NOMO-1 treated with DMSO at 0.1 percent for 48 hours (cell line): ENCODE measurements around the gene COG6.

Experiments used
- DNase-seq: peaks from one replicate; lab custom pipeline; 2025; ENCODE audit not compliant: unreplicated experiment; lab: John Stamatoyannopoulos, UW

COG6 gene

DNA sequence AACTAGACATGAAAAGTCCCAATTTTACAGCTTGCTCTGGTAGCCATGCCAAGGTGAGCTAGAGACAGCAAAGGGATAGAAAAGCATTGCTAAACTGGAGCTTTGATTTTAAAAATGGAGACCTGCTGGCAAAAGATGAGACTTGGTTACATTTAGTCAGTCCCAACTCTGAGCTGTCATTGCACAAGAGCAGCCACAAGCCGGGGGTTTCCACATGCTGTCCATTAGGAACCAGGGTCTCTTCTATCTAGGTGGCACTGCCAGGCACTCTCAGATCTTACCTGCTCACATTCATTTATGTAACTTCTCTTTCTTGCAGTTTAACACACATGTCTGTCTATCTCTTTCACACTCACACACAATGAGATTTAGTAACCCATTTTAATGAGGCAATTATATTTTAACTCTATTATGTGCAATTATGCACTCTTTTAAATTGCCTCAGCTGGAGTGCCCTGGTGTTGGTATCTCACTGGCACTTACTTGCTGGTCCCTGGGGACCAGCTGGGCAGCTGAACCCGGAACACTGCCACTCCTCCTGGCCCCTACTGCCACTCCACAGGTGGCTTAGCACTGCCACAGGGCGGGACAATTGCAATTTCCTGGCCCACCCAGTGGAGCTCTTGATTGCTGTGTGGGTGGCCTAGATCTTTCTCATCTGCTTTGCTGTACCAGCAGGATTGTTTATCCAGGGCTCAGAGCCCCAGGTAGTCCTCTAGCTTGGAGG is 112.5 kb downstream of the COG6 start:
- no peak for DNase-seq

DNA sequence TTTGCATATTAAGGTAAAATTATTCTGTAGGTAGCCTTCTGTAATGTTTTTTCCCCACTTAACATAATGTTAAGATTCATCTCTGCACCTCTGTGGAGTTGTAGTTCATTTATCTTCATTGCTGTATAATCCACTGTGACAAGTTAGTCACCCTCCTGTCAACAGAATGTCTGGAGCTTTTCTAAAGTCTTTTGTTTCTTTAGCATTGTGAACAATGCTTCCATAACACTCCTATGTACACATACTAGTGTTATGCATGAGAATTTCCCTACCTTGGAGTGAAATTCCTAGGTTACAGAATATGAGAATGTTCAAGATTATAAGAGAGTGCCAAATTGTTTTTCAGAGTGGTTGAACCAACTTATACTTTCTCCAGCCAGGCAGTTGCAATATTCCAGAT is 113.5 kb downstream of the COG6 start:
- no peak for DNase-seq

DNA sequence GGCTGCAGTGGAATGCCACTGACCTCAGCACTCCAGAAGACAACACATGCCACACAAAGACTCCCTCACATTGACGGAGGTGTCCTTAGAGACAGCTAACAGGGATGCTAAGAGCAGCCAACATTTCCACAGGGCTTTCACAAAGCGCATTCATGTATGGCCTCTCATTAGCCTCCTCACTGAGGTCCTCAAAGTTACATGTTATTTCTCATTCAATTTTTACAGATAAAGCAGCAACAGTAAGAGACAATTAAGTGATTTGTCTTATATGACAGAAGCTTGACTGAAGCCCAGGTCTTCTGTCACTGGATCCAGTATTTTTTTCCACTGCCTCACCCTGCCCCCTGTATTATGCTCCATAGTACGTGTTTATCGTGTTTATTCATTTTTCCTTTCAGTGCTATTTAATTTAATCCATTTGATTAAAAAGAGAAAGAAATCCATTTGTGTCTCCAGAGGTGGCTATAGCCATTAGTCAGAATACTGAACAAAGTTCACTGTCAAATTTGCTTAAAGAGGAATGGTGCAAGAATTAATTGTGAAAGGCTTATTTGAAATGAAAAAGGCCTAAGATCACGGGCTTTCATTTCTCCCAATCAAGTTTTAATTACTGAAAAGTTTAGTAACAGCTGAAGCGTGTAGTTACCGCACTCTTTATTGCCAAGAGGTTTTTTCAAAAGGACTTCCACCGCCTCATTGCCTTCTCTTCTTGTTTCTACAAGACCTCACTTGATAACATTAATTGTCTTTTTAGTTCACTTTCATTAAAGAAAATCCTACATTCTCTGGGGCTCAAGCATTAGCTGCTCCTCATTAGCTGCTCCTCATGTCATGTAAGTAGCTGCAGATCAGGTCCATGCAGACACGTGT is 115.0 kb downstream of the COG6 start:
- DNase-seq = no peak

DNA sequence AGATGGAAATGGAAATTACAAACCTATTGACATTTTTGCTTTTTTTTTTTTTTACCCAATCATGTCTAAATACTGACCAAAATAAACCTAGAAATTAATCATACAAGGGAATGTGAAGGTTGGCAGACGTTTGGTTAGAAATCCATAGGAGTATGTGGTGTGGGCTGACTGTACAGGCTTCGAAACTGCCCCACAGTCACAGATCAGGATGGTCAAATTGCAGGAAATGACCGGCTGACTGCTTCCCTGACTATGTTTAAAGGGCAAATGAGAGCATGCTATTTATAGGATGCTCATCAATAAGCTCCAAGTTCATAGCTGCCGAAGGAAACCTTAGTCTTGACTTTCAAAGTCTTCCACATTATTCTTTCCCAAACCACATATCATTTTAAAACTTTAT is 118.4 kb downstream of the COG6 start:
- no peak for DNase-seq

DNA sequence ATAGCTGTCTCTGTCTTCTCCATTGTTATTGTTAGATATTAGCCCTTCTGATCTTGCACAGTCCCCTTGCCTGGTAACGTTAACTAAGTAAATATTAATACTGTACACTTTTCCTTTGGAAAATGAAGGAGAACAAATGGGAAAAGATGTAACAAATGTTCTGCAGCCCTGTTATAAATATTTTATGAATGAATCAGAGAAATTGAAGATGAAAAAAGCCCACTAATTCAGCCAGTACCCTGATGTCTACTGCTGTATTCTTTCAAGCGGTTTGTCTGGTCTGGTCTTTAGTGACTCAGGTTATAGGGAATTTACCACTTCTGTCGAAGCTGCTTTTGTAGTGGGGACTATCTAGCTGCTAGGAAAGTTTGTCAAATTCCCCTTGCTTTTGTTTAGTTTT is 121.0 kb downstream of the COG6 start:
- no peak for DNase-seq

DNA sequence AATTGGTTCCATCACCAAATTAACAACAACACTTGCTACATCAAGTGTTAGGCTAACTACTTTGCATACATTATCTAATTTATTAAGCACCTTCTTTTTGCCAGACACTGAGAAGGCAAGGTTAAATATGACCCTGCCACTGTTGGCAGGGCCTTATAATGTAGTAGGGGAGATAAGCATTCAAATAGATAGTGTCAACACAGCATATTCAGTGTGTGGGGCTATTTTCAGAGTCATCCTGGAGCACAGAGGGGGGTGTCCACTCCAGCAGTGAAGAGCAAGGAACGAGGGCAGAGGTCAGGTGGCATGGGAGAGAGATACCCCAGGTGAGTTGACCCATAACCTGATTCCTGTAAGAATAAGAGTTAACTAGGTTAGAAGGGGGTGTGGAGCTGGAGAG is 121.6 kb downstream of the COG6 start:
- no peak for DNase-seq

DNA sequence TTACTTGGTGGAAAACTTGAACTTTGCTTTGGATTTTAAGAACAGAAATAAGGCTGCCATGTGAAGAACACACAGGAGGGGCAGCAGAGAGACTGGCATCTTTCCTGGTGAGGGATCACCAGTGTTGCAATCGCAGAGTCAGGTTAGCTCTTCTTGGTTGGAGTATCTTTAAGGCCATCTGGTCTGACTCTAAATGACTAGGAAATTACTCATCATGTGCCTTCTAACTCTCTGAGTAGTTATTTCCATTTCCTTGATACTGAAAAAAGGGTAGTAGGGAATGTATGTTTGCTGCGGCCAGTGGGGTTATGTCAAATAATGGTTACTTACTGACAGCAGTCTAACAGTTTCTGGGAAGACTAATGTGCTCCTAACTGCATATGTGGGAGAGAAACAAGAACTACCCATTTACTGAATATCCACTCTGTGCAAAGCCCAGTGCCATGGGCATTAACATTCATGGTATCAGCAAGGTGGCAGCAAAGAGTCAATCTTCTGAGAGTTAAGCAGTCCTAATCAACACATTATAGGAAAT is 122.1 kb downstream of the COG6 start:
- DNase-seq = peak; percentile 25

DNA sequence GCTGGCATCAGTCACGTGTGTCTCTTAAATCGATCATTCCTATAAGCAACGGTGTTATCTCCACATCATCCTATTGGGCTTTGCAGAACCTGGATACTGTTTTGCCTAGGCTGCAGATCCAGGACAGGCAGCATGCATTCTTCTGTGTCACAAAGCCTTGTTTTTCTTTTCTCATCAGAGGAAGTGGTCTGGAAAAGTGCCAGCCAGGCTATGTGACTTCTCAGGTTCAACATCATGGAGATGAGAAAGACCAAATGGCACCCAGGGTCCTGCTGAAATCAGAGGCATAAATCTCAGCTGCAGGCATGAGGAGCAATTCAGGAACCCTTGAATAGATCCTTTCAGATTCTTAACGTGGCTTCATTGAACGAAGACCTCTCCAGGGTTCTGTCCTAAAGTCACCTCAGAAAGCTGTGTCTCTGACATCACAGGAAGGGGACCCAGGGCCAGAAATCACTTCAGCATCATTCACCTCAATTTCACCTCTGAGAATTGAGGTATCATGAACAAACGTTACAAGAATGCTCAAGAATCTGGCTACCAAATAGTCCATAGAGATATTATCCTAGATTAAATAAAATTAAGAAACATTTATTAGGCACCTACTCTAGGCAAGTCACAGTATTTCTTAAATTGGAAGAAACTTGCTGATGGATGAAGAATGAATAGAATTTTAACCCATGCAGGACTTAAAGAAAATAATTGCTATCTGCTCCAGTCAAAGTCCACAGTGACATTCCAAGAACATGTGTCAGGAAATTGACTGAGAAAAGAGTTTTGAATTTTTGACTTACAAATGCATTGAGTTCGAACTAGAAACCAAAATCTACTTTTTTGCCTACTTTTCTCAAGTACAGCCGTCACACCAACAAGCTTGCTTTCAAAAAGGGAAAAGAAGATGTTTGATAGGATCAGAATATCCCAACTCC is 124.1 kb downstream of the COG6 start:
- DNase-seq = no peak

DNA sequence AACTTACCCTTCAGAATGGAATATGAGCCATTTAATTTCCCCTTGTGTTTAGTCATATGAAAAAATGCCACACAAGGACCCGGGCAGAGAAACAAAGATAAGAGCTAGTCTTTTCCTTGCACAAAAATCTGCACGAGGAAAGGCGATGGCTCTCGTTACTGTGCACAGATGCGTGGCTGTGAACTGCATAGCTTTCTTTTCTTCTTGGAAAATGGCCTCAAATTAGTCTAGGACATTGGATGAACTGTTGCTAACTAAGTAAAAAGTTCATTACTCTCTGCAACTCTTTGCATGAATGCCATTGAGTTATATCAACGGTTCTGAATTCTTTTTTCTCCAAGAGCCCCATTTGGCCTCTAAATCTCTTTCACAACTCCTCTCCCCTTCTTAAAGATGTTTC is 125.2 kb downstream of the COG6 start:
- no peak for DNase-seq

DNA sequence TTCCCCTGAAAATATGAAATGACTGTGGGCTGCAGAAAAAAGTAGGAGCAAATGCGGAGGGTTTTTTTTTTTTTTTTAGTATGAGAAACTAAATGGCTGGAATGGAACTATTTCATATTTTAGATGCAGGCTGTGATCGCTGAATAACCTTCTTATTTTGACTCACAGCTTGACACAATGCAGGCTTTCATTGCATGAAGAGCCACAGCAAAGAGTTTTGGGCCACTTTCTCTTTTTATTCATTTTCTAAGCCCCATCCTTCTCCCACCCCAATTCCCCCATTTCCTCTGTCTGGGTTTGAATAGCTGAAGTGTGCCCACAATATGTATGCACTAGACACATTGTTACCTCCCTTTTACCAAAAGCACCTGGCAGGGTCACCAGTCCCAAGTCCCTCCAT is 125.9 kb downstream of the COG6 start:
- no peak for DNase-seq

DNA sequence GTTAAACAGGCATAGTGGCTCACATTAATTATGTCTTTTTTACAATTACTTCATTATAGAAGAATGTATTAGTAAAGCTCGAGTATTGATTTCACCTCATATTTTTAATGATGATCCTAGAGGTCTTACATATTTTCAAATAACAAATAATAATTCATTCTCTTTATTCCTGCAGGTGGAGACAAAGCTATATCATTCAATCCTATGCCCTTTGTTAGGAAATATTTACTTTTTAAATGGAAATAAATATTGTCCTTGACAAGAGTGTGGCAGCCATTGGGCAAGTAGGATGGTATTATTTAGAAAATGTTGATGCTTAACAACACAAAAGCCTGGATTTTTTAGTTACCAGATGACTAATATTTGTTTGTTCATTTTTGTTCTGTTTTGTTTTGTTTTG is 127.6 kb downstream of the COG6 start:
- no peak for DNase-seq

DNA sequence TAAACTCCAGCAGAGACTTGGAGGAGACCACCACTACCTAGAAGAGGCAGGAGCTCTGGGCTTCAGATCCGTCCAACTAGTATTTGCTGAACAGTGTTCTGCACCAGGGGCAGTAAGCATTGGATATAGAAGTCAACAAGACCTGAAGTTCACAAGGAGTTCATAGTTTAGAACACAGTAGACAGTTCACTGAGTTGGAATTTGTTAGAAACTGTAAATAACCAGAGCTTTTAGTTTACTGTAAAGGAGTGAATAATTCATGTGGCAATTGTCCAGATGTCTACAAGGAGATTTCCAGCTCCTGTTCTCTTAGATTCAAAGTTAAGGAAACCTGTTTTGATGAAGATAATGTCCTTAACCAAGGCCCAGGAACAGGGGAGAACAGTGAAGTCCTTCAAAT is 128.9 kb downstream of the COG6 start:
- no peak for DNase-seq

DNA sequence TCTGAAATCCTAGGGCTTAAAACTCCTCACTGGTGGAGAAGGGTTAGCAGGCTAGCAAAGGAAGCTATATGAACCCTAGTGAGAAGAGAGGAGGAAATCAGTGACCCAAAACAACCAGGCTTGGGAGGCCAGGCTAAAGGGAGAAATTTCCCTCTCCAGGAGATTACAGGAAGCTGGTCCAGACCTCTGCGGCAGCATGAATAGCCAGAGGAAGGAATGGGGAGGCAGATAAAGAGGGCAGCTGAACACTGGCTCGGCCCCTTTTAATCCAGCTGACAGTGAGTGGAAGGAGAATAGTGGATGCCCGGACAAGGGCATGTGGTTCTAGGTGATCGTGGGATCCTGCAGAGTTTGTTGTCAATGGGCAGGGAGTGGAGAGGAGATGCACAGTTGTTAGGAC is 130.6 kb downstream of the COG6 start:
- no peak for DNase-seq

DNA sequence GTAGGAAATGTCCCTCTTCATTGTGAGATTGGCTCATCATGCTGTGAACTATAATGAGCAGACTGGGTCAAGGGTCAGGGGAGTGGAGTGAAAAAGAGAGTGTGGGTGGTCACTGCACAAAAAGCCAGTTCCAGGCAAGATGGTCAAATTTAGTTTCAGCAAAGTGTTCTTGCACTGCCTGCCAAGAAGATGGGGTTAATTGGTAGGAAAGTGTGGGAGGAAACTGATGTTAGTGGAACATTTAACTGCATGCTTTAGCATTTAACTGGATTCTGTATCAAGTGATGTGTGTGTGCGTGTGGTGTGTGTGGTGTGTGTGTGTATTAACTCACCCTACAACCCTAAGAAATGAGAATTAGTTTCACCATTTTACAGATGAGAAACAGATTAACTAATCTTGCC is 131.6 kb downstream of the COG6 start:
- no peak for DNase-seq

DNA sequence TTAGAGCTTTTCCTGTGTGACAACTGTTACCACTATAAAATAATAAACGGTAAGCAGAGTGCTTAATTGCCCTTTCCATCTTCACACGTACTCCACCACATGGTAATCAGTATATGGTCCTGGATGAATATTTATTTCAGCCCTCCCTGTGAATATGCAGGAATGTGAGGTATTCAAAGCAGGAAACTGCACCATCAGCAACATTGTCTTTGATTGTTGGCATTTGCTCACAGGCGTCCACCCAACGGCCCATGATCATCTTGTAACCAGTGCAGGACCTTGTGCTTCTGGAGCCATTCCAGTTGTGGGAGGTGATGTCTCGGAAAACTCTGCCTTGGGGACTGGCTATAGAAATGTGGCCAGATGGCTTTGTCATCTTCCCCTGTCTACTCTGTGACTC is 132.6 kb downstream of the COG6 start:
- DNase-seq = no peak

DNA sequence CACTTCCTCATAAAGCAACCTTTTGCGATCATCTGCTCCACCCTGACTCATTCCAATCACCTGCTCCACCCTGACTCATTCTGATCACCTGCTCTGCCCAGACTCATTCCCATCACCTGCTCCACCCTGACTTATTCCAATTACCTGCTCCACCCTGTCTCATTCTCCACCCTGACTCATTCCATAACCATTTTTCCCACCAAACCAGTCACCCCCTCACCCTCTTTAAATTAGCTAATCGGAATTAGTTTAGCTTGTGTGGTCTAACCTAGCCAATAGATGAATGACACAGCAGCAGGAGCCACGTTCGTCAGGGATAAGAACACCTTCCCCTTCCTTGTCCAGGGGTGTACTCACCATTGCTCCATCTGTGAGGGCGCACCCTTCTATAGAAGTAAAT is 134.0 kb downstream of the COG6 start:
- DNase-seq = no peak
